HEK293 (cell line): ENCODE measurements around the gene TANC1.

Experiments
- CTCF ChIP-seq: fragments of 450-650 bp; formaldehyde crosslinking; IDR thresholded peaks from 2 replicates; pipeline ENCODE4 v1.5.1; 2016; ENCODE audit warnings: missing biosample characterization, missing genetic modification characterization
- HOXA7 ChIP-seq: sonication (generic); formaldehyde crosslinking; IDR thresholded peaks from 2 replicates; pipeline ENCODE4 v1.8.1; 2022; ENCODE audit warnings: missing genetic modification reagents, borderline replicate concordance
- MEIS1 ChIP-seq: sonication (generic); formaldehyde crosslinking; IDR thresholded peaks from 2 replicates; pipeline ENCODE4 v1.8.1; 2022; ENCODE audit warnings: missing genetic modification reagents, mild to moderate bottlenecking, borderline replicate concordance
- PATZ1 ChIP-seq: fragments of 450-650 bp; formaldehyde crosslinking; IDR thresholded peaks from 2 replicates; pipeline ENCODE4 v1.5.1; 2016; ENCODE audit warnings: missing biosample characterization, missing genetic modification characterization
- SCRT1 ChIP-seq: fragments of 450-650 bp; formaldehyde crosslinking; IDR thresholded peaks from 2 replicates; pipeline ENCODE4 v1.5.1; 2016; ENCODE audit warnings: missing biosample characterization, missing genetic modification characterization, borderline replicate concordance
- TCF7L2 ChIP-seq: IDR thresholded peaks from 2 replicates; pipeline ENCODE4 v1.6.1; 2011; ENCODE audit warnings: low read depth, mild to moderate bottlenecking, inconsistent platforms, low read length, moderate library complexity, borderline replicate concordance
- ZBTB20 ChIP-seq: fragments of 450-650 bp; formaldehyde crosslinking; IDR thresholded peaks from 2 replicates; pipeline ENCODE4 v1.5.1; 2016; ENCODE audit warnings: missing biosample characterization, missing genetic modification characterization
- ZNF274 ChIP-seq, 2 experiments: fragments of 200-500 bp in 1 of 2; fragments of 450-650 bp in 1 of 2; sonication (Bioruptor generic) in 1 of 2; formaldehyde crosslinking in 1 of 2; IDR thresholded peaks; 2 replicates each; pipeline versions ENCODE4 v1.5.1 to v1.6.1; 2014 to 2016; ENCODE audit warnings: borderline replicate concordance in 1 of 2, inconsistent platforms in 1 of 2, low read length in 1 of 2, missing biosample characterization in 1 of 2, missing genetic modification characterization in 1 of 2
- ZNF549 ChIP-seq: fragments of 450-650 bp; IDR thresholded peaks from 2 replicates; pipeline ENCODE4 v1.5.1; 2018; ENCODE audit warnings: missing biosample characterization, missing genetic modification characterization, mild to moderate bottlenecking, inconsistent platforms, moderate library complexity
- ZNF555 ChIP-seq: fragments of 450-650 bp; formaldehyde crosslinking; conservative IDR thresholded peaks from 2 replicates; pipeline ENCODE4 v1.5.1; 2017; ENCODE audit warnings: missing biosample characterization, mild to moderate bottlenecking, missing genetic modification characterization, inconsistent platforms
- ZNF639 ChIP-seq: fragments of 450-650 bp; formaldehyde crosslinking; IDR thresholded peaks from 2 replicates; pipeline ENCODE4 v1.5.1; 2016; ENCODE audit warnings: missing biosample characterization, missing genetic modification characterization

GRCh38 chr2:159095813-159096212 is 127.4 kb downstream of the TANC1 start:
- TF ChIP-seq ZNF639 (tag by site-specific recombination) (no peak), CTCF (tag by site-specific recombination) (no peak), ZNF549 (tag by site-specific recombination) (no peak), ZBTB20 (tag by site-specific recombination) (no peak), PATZ1 (tag by site-specific recombination) (no peak), TCF7L2 (no peak), MEIS1 (CRISPR knock-in tag) (no peak), HOXA7 (CRISPR knock-in tag) (no peak), ZNF274 (IDR thresholded peaks at IDR 0.05; ENCODE audit: low read length) (no peak), ZNF274 (tag by site-specific recombination; IDR thresholded peaks at IDR 0.05; ENCODE audit: borderline replicate concordance) (no peak), ZNF555 (tag by site-specific recombination) (no peak), SCRT1 (tag by site-specific recombination) (no peak)
